HepG2 (cell line): ENCODE results near the gene SLC35B2. TPM values are rescaled to one million over a fixed set of nuclear protein-coding genes. Genes with fewer than 3 reads are reported as not detected.

Experiments used
- ATAC-seq: fragments of 200-7000 bp; cut with Tn5 transposase; 3 replicates; pipeline ENCODE4 v1.9.1; 2020; ENCODE audit warnings: mild to moderate bottlenecking, moderate library complexity
- BruUV-seq: library from RNA; stranded (reverse); fragments of 400-500 nt; replicated peaks from 2 replicates; lab custom pipeline; 2021; lab: Mats Ljungman, UMichigan
- CTCF ChIA-PET: fragments of 300-600 bp; formaldehyde crosslinking; extraction: SDS; loops from one replicate; lab custom pipeline; 2021; ENCODE audit warnings: low total read pairs, inconsistent platforms, low intra/inter-chr PET ratio; lab: Yijun Ruan, JAX
- POLR2A ChIA-PET: fragments of 350-600 bp; sonication (Branson Sonifier 250); formaldehyde crosslinking; loops from one replicate; lab custom pipeline; 2020; ENCODE audit warnings: antibody characterized with exemption, inconsistent platforms; lab: Yijun Ruan, JAX
- DNase-seq: peaks from one replicate; pipeline ENCODE4 v3.0.0-alpha.2; 2015; ENCODE audit warnings: low spot score
- FAIRE-seq: peaks from 3 replicates; lab custom pipeline; 2011; peaks lifted over from hg19 to GRCh38; lab: Jason Lieb, UNC
- H2AFZ ChIP-seq: one replicate; pipeline ENCODE4 v1.6.1; 2011; ENCODE audit warnings: low read length, inconsistent platforms
- H3K27ac ChIP-seq: fragments of 300-600 bp; 3 replicates; pipeline ENCODE4 v1.8.0; 2011; ENCODE audit warnings: mixed run types, mild to moderate bottlenecking, mixed read lengths, low read length, inconsistent platforms; ENCODE audit not compliant: insufficient read depth; ENCODE audit errors: extremely low read length
- H3K27me3 ChIP-seq, 2 experiments: fragments of 200-600 bp in 1 of 2; 2 replicates in 1 of 2; 3 replicates in 1 of 2; pipeline versions ENCODE4 v1.6.0 to v1.8.0; 2011; ENCODE audit warnings: low read length in 2 of 2, mild to moderate bottlenecking in 2 of 2, moderate library complexity in 2 of 2, inconsistent platforms in 1 of 2; ENCODE audit not compliant: insufficient read depth in 2 of 2, control insufficient read depth in 1 of 2
- H3K36me3 ChIP-seq, 2 experiments: fragments of 200-600 bp in 1 of 2; replicated peaks in 1 of 2; 2 replicates in 1 of 2; 3 replicates in 1 of 2; pipeline versions ENCODE4 v1.5.1 to v1.8.0; 2011; ENCODE audit warnings: low read length in 2 of 2, inconsistent platforms in 1 of 2; ENCODE audit not compliant: insufficient read depth in 2 of 2, control insufficient read depth in 1 of 2
- H3K4me1 ChIP-seq: 2 replicates; pipeline ENCODE4 v1.5.1; 2012; ENCODE audit warnings: low read length, inconsistent platforms; ENCODE audit not compliant: insufficient read depth
- H3K4me2 ChIP-seq: 2 replicates; pipeline ENCODE4 v1.6.0; 2011; ENCODE audit warnings: low read depth, low read length, inconsistent platforms
- H3K4me3 ChIP-seq, 3 experiments: fragments of 200-600 bp in 1 of 3; sonication (generic), shearing (Covaris generic) in 1 of 3; replicated peaks in 1 of 3; 2 replicates each; pipeline ENCODE4 v1.5.1; 2011 to 2016; ENCODE audit warnings: low read length in 3 of 3, inconsistent platforms in 2 of 3, low read depth in 2 of 3, mild to moderate bottlenecking in 2 of 3, control low read depth in 1 of 3, mixed read lengths in 1 of 3; ENCODE audit not compliant: insufficient read depth in 1 of 3
- H3K79me2 ChIP-seq: one replicate; pipeline ENCODE4 v1.6.1; 2011; ENCODE audit warnings: low read length, inconsistent platforms; ENCODE audit not compliant: insufficient read depth
- H3K9ac ChIP-seq: 2 replicates; pipeline ENCODE4 v1.6.0; 2011; ENCODE audit warnings: mild to moderate bottlenecking, low read depth, low read length, inconsistent platforms; ENCODE audit not compliant: insufficient read depth
- H3K9me3 ChIP-seq: 2 replicates; pipeline ENCODE4 v1.5.1; 2012; ENCODE audit warnings: mild to moderate bottlenecking, low read length
- H4K20me1 ChIP-seq: 2 replicates; pipeline ENCODE4 v1.6.0; 2011; ENCODE audit warnings: inconsistent platforms, mild to moderate bottlenecking, low read length, moderate library complexity; ENCODE audit not compliant: insufficient read depth
- CCDC6 ChIP-seq: sonication (generic); formaldehyde crosslinking; IDR thresholded peaks from 2 replicates; pipeline ENCODE4 v1.8.1; 2022; ENCODE audit warnings: mild to moderate bottlenecking, missing genetic modification reagents, moderate library complexity
- CERS6 ChIP-seq: sonication (generic); formaldehyde crosslinking; IDR thresholded peaks from 2 replicates; pipeline ENCODE4 v1.5.0; 2020; ENCODE audit warnings: missing genetic modification reagents
- FOSL2 ChIP-seq: sonication (generic); formaldehyde crosslinking; IDR thresholded peaks from 2 replicates; pipeline ENCODE4 v1.4.0; 2020; ENCODE audit warnings: missing genetic modification reagents
- GFI1 ChIP-seq: sonication (generic); formaldehyde crosslinking; IDR thresholded peaks from 2 replicates; pipeline ENCODE4 v1.5.0; 2020; ENCODE audit warnings: missing genetic modification reagents, mild to moderate bottlenecking, borderline replicate concordance
- SKIL ChIP-seq: sonication (generic); formaldehyde crosslinking; IDR thresholded peaks from 2 replicates; pipeline ENCODE4 v1.8.0; 2022; ENCODE audit warnings: missing genetic modification reagents, mild to moderate bottlenecking, moderate library complexity, borderline replicate concordance
- SUZ12 ChIP-seq: fragments of 150-350 bp; IDR thresholded peaks from 2 replicates; pipeline ENCODE4 v1.6.1; 2014; ENCODE audit warnings: low read depth, low read length
- TIGD3 ChIP-seq: sonication (generic); formaldehyde crosslinking; IDR thresholded peaks from 2 replicates; pipeline ENCODE4 v1.5.1; 2020; ENCODE audit warnings: mild to moderate bottlenecking, missing genetic modification reagents, borderline replicate concordance
- ZBTB10 ChIP-seq: sonication (generic); formaldehyde crosslinking; IDR thresholded peaks from 2 replicates; pipeline ENCODE4 v1.4.0; 2020; ENCODE audit warnings: missing genetic modification reagents, borderline replicate concordance
- ZNF121 ChIP-seq: sonication (generic); formaldehyde crosslinking; IDR thresholded peaks from 2 replicates; pipeline ENCODE4 v1.5.0; 2020; ENCODE audit warnings: mild to moderate bottlenecking, missing genetic modification reagents
- ZNF24 ChIP-seq: fragments of 450-650 bp; IDR thresholded peaks from 2 replicates; pipeline ENCODE4 v1.6.1; 2017; ENCODE audit warnings: antibody characterized with exemption, mild to moderate bottlenecking
- ZNF564 ChIP-seq: sonication (generic); formaldehyde crosslinking; IDR thresholded peaks from 2 replicates; pipeline ENCODE4 v1.8.1; 2023; ENCODE audit warnings: mild to moderate bottlenecking, missing genetic modification reagents
- ZNF850 ChIP-seq: sonication (generic); formaldehyde crosslinking; conservative IDR thresholded peaks from 2 replicates; pipeline ENCODE4 v1.9.0; 2021; ENCODE audit warnings: mild to moderate bottlenecking, missing genetic modification reagents
- WGBS: methylation state at CpG from one replicate; pipeline ENCODE4 v1.1.6; 2017; ENCODE audit warnings: low lambda C conversion rate; 5-methylcytosine and 5-hydroxymethylcytosine counted together
- in situ Hi-C: cut with HindIII; loops from 2 replicates; pipeline ENCODE4 v1.10.0; 2017; ENCODE audit warnings: low pct_unique_long_range_greater_than_20kb; ENCODE audit not compliant: extremely low pct_ligation_motif_present
- intact Hi-C: fragments of 100-400 bp; cut with micrococcal nuclease; formaldehyde crosslinking; loops from one replicate; pipeline ENCODE4 v1.10.0; 2022; ENCODE audit not compliant: unreplicated experiment
- polyA plus RNA-seq, 8 experiments: library from polyadenylated mRNA; depleted of rRNA in 3 of 8; stranded (reverse) in 7 of 8; unstranded in 1 of 8; fragments of >200 nt; fragmentation: Illumina TruSeq in 4 of 8; extraction: Trizol in 4 of 8; gene quantifications; 2 replicates each; pipeline versions ENCODE4 v1.2.1 to v1.2.3, GENCODE V29; 2011 to 2016; ENCODE audit warnings: low read depth in 4 of 8, missing spikeins in 1 of 8, mixed read lengths in 1 of 8; ENCODE audit not compliant: insufficient read depth in 1 of 8
- total RNA-seq, 5 experiments: library from RNA; depleted of rRNA; stranded (reverse); fragments of >200 nt; fragmentation: Illumina TruSeq; extraction: Trizol; gene quantifications; 2 replicates each; pipeline ENCODE4 v1.2.3, GENCODE V29; 2016; ENCODE audit warnings: low read depth in 1 of 5

Gene SLC35B2
- total and polyA plus RNA-seq, 2 of the 13 experiments (the other 11 are each of a cell fraction or from before 2014, with no cell fraction given) = 61.1 to 148 TPM

GRCh38 chr6:44266347-44266746, 9.0 kb upstream of the SLC35B2 start (continued):
- TF ChIP-seq GFI1 (CRISPR knock-in tag) = no peak

- Histone ChIP-seq H3K36me3 (peaks cover 0 to 13% of the 10 kb centered on the region in 2 experiments; a peak in 3 of 5 replicates), H3K27ac (no peak overlapping the region), H3K27me3 (peaks cover 5 to 21% of the 10 kb centered on the region in 2 experiments; a peak in 4 of 5 replicates), H3K4me2 (peak overlapping the region; percentile 56), H2AFZ (no peak overlapping the region), H3K9ac (no peak overlapping the region), H3K4me1 (peaks cover 41% of the 10 kb centered on the region), H3K4me3 (peak overlapping the region in 1 of 3 experiments; percentile 95; a peak in 1 of 6 replicates), H4K20me1 (no peaks in the 10 kb centered on the region), H3K79me2 (peaks cover 18% of the 10 kb centered on the region), H3K9me3 (no peaks in the 10 kb centered on the region)
- ChIA-PET CTCF (interaction anchor here (1.4 kb wide), 1 partner anchor 71 kb away, joined by 3 read pairs; no protein-coding TSS in a partner anchor), POLR2A (no interaction called here)
- ATAC-seq (no peak), DNase-seq (no peak), FAIRE-seq (no peak)
- BruUV-seq = no TSS peak
- intact Hi-C loops (no loop called here), in situ Hi-C loops (loop anchor here (5.0 kb wide), 1 partner anchor 47 kb away; the partner anchor contains the start of gene AARS2)
- WGBS = 69% methylated on average over 17 of the region's 17 CpGs
- TF ChIP-seq ZNF850 (CRISPR knock-in tag) = 0 out of 2 replicates have a peak, but pooled peaks have one; percentile 9
- no peak for TF ChIP-seq CERS6
- no peak for TF ChIP-seq SUZ12
- TF ChIP-seq ZNF564 (CRISPR knock-in tag) = peak; percentile 2; the same call in 1 of the 2 replicates
- TF ChIP-seq FOSL2 (CRISPR knock-in tag) = 0 out of 2 replicates have a peak, but pooled peaks have one; percentile 20
- no peak for TF ChIP-seq SKIL
- TF ChIP-seq ZBTB10 = no peak
- TF ChIP-seq ZNF24 = peak; percentile 97
- TF ChIP-seq TIGD3 = peak; percentile 68; the same call in 1 of the 2 replicates
- 0 out of 2 replicates have a peak, but pooled peaks have one; percentile 34 for TF ChIP-seq CCDC6 (CRISPR knock-in tag)
- 0 out of 2 replicates have a peak, but pooled peaks have one; percentile 23 for TF ChIP-seq ZNF121 (CRISPR knock-in tag)
Observed at GRCh38 chr6:44265722-44266233, 8.4 kb upstream of the SLC35B2 start.
